HG03432 (cell line): ENCODE measurements around the gene MTG1.

Source experiments
- ATAC-seq: cut with Tn5 transposase; IDR thresholded peaks from one replicate; pipeline ENCODE4 v1.9.1; 2021; ENCODE audit warnings: mild to moderate bottlenecking, moderate library complexity; ENCODE audit not compliant: unreplicated experiment

Gene MTG1

GRCh38 chr10:133394064-133394663, at the start of gene MTG1:
Gene MTG1 (plus strand): TSS chr10:133394157. CDS start chr10:133394221, 64 bp downstream.
- peak; percentile 73 for ATAC-seq

GRCh38 chr10:133344236-133344635, 49.7 kb upstream of the MTG1 start:
- no peak for ATAC-seq

GRCh38 chr10:133346413-133346812, 47.5 kb upstream of the MTG1 start:
- ATAC-seq = no peak

GRCh38 chr10:133347710-133348517, 46.0 kb upstream of the MTG1 start:
- ATAC-seq = no peak

GRCh38 chr10:133349160-133349568, 44.8 kb upstream of the MTG1 start:
- ATAC-seq = no peak

GRCh38 chr10:133349577-133350011, 44.4 kb upstream of the MTG1 start:
- no peak for ATAC-seq

- no peak for ATAC-seq
These were observed 43.5 kb upstream of the MTG1 start for GRCh38 chr10:133350283-133350949.

GRCh38 chr10:133350950-133351329, 43.0 kb upstream of the MTG1 start:
- no peak for ATAC-seq

- no peak for ATAC-seq
These were observed 42.3 kb upstream of the MTG1 start for GRCh38 chr10:133351408-133352318.

- ATAC-seq = no peak
These were observed 40.6 kb upstream of the MTG1 start for GRCh38 chr10:133353202-133353959.

GRCh38 chr10:133353988-133354605, 39.9 kb upstream of the MTG1 start:
- ATAC-seq = no peak

GRCh38 chr10:133354672-133355240, 39.2 kb upstream of the MTG1 start:
- no peak for ATAC-seq

GRCh38 chr10:133355266-133355665, 38.7 kb upstream of the MTG1 start:
- ATAC-seq = no peak

GRCh38 chr10:133355991-133356390, 38.0 kb upstream of the MTG1 start:
- ATAC-seq = no peak

- ATAC-seq = no peak
These were observed 37.2 kb upstream of the MTG1 start for GRCh38 chr10:133356549-133357284.

GRCh38 chr10:133357285-133358161, 36.4 kb upstream of the MTG1 start, which contains the start of gene FUOM:
Gene FUOM (minus strand): TSS chr10:133358019. CDS start chr10:133358007, 12 bp downstream.
- ATAC-seq = peak; percentile 65

GRCh38 chr10:133358162-133358924, 35.6 kb upstream of the MTG1 start:
- ATAC-seq = no peak
